ENCODE measurements around the gene DPY19L3. TPM values are rescaled to one million over a fixed set of nuclear protein-coding genes. Genes with fewer than 3 reads are reported as not detected.
"Not testable (repeated sequence)": the region's sequence is repeated elsewhere in the genome, so short reads cannot be mapped to it uniquely, and the experiment has no call there.

The DPY19L3 gene
- total RNA-seq, 2 experiments from 2014 or later = 16.4 to 18.0 TPM

- Mint-ChIP-seq H3K36me3 (peaks cover 39% of the 10 kb centered on the region), H3K27ac (no peak overlapping the region), H3K27me3 (no peaks in the 10 kb centered on the region), H3K4me3 (no peak overlapping the region), H3K9me3 (no peaks in the 10 kb centered on the region), H3K4me1 (no peaks in the 10 kb centered on the region)
- no peak for DNase-seq
These were observed 78.0 kb downstream of the DPY19L3 start for GRCh38 chr19:32483574-32483973.

- Mint-ChIP-seq H3K36me3 (peaks cover 24% of the 10 kb centered on the region), H3K4me3 (no peak overlapping the region), H3K27me3 (no peaks in the 10 kb centered on the region), H3K9me3 (peaks cover 2% of the 10 kb centered on the region), H3K4me1 (no peaks in the 10 kb centered on the region), H3K27ac (no peak overlapping the region)
- DNase-seq = no peak
These were observed 84.4 kb downstream of the DPY19L3 start for GRCh38 chr19:32489971-32490370.

GRCh38 chr19:32497391-32497790, 91.8 kb downstream of the DPY19L3 start:
- DNase-seq = no peak
- H3K36me3 Mint-ChIP-seq = no peaks in the 10 kb centered on the region
- no peaks in the 10 kb centered on the region for H3K27me3 Mint-ChIP-seq
- H3K4me3 Mint-ChIP-seq = no peak overlapping the region
- no peaks in the 10 kb centered on the region for H3K4me1 Mint-ChIP-seq
- H3K27ac Mint-ChIP-seq = no peak overlapping the region
- H3K9me3 Mint-ChIP-seq = peaks cover 2% of the 10 kb centered on the region

GRCh38 chr19:32498648-32499200, 93.2 kb downstream of the DPY19L3 start:
- H3K27ac Mint-ChIP-seq = no peak overlapping the region
- peaks cover 2% of the 10 kb centered on the region for H3K9me3 Mint-ChIP-seq
- H3K4me3 Mint-ChIP-seq = no peak overlapping the region
- no peaks in the 10 kb centered on the region for H3K4me1 Mint-ChIP-seq
- DNase-seq = no peak
- no peaks in the 10 kb centered on the region for H3K27me3 Mint-ChIP-seq
- no peaks in the 10 kb centered on the region for H3K36me3 Mint-ChIP-seq

- H3K4me1 Mint-ChIP-seq = not testable (repeated sequence)
These were observed 106.9 kb downstream of the DPY19L3 start for GRCh38 chr19:32512498-32512897.

GRCh38 chr19:32519023-32519422, 113.5 kb downstream of the DPY19L3 start:
- Mint-ChIP-seq H3K9me3 (peaks cover 5% of the 10 kb centered on the region), H3K4me3 (no peak overlapping the region), H3K4me1 (peaks cover 15% of the 10 kb centered on the region), H3K27me3 (no peaks in the 10 kb centered on the region), H3K27ac (no peak overlapping the region), H3K36me3 (no peaks in the 10 kb centered on the region)
- DNase-seq = no peak

More at GRCh38 chr19:32512498-32512897, 106.9 kb downstream of the DPY19L3 start:
- not testable (repeated sequence) for DNase-seq, H3K4me3 Mint-ChIP-seq, H3K36me3 Mint-ChIP-seq, H3K27me3 Mint-ChIP-seq, H3K9me3 Mint-ChIP-seq, H3K27ac Mint-ChIP-seq

- no peak overlapping the region for H3K4me3 Mint-ChIP-seq
- DNase-seq = no peak
- peaks cover 15% of the 10 kb centered on the region for H3K4me1 Mint-ChIP-seq
- no peaks in the 10 kb centered on the region for H3K36me3 Mint-ChIP-seq
- peaks cover 2% of the 10 kb centered on the region for H3K9me3 Mint-ChIP-seq
- no peak overlapping the region for H3K27ac Mint-ChIP-seq
- no peaks in the 10 kb centered on the region for H3K27me3 Mint-ChIP-seq
These were observed 117.4 kb downstream of the DPY19L3 start for GRCh38 chr19:32522967-32523366.

GRCh38 chr19:32526895-32527294, 121.3 kb downstream of the DPY19L3 start:
- no peak overlapping the region for H3K4me3 Mint-ChIP-seq
- no peak for DNase-seq
- no peaks in the 10 kb centered on the region for H3K4me1 Mint-ChIP-seq
- H3K27me3 Mint-ChIP-seq = no peaks in the 10 kb centered on the region
- H3K36me3 Mint-ChIP-seq = peaks cover 3% of the 10 kb centered on the region
- H3K9me3 Mint-ChIP-seq = peaks cover 5% of the 10 kb centered on the region
- H3K27ac Mint-ChIP-seq = no peak overlapping the region

GRCh38 chr19:32530773-32531172, 125.2 kb downstream of the DPY19L3 start:
- no peak for DNase-seq
- H3K4me1 Mint-ChIP-seq = no peaks in the 10 kb centered on the region
- peaks cover 5% of the 10 kb centered on the region for H3K27me3 Mint-ChIP-seq
- H3K27ac Mint-ChIP-seq = no peak overlapping the region
- no peak overlapping the region for H3K4me3 Mint-ChIP-seq
- peaks cover 3% of the 10 kb centered on the region for H3K36me3 Mint-ChIP-seq
- H3K9me3 Mint-ChIP-seq = peaks cover 12% of the 10 kb centered on the region

GRCh38 chr19:32532233-32532632, 126.7 kb downstream of the DPY19L3 start:
- H3K27me3 Mint-ChIP-seq = peaks cover 5% of the 10 kb centered on the region
- H3K4me3 Mint-ChIP-seq = no peak overlapping the region
- DNase-seq = no peak
- H3K4me1 Mint-ChIP-seq = no peaks in the 10 kb centered on the region
- H3K27ac Mint-ChIP-seq = no peak overlapping the region
- H3K9me3 Mint-ChIP-seq = peaks cover 12% of the 10 kb centered on the region
- H3K36me3 Mint-ChIP-seq = peaks cover 3% of the 10 kb centered on the region

Other genes starting within 250 kb of the DPY19L3 start
- 10 to 100 TPM; 28.6 to 29.3 TPM for gene ZNF507, start 60.2 kb upstream of the DPY19L3 start, total RNA-seq
- gene PDCD5, start 175.4 kb downstream of the DPY19L3 start, total RNA-seq = 100 to 1,000 TPM; 243 to 264 TPM

All from activated naive CD8-positive, alpha-beta T cell treated with anti-CD3 and anti-CD28 coated beads for 36 hours (primary cell).